Suprapubic skin (tissue), 4 donors: Measurements from ENCODE around the gene IQGAP3. TPM values are rescaled to one million over a fixed set of nuclear protein-coding genes. Genes with fewer than 3 reads are reported as not detected.

ENCODE experiments used
- DNase-seq, 2 donors: peaks; one replicate each; pipeline ENCODE4 v3.0.0-alpha.2; 2019; ENCODE audit warnings: low spot score in 2 of 2
- H3K27ac ChIP-seq: fragments of 200-600 bp; sonication (generic); one replicate; pipeline ENCODE4 v1.5.1; 2019
- H3K27me3 ChIP-seq: fragments of 200-600 bp; sonication (generic); one replicate; pipeline ENCODE4 v1.5.1; 2019
- H3K36me3 ChIP-seq: fragments of 200-600 bp; sonication (generic); one replicate; pipeline ENCODE4 v1.5.1; 2019
- H3K4me1 ChIP-seq: fragments of 200-600 bp; sonication (generic); one replicate; pipeline ENCODE4 v1.5.1; 2019
- H3K4me3 ChIP-seq: fragments of 200-600 bp; sonication (generic); one replicate; pipeline ENCODE4 v1.5.1; 2019; ENCODE audit warnings: mild to moderate bottlenecking
- H3K9me3 ChIP-seq: fragments of 200-600 bp; sonication (generic); one replicate; pipeline ENCODE4 v1.5.1; 2019
- EP300 ChIP-seq: sonication (generic); formaldehyde crosslinking; IDR thresholded peaks from one replicate; pipeline ENCODE4 v1.6.1; 2017; ENCODE audit warnings: antibody characterized with exemption
- POLR2A ChIP-seq, 2 donors: fragments of 450-650 bp; IDR thresholded peaks; one replicate each; pipeline ENCODE4 v1.6.1; 2017; ENCODE audit warnings: antibody characterized with exemption in 2 of 2, mild to moderate bottlenecking in 2 of 2, moderate library complexity in 2 of 2
- POLR2AphosphoS5 ChIP-seq, 3 donors: sonication (generic); formaldehyde crosslinking; IDR thresholded peaks; one replicate each; pipeline ENCODE4 v1.6.1; 2017; ENCODE audit warnings: antibody characterized with exemption in 3 of 3
- WGBS: methylation state at CpG from one replicate; pipeline ENCODE4 v1.1.5; 2018; 5-methylcytosine and 5-hydroxymethylcytosine counted together
- total RNA-seq, 4 donors: library from RNA; depleted of rRNA; stranded (reverse); fragments of >200 nt; gene quantifications; one replicate each; pipeline ENCODE4 v1.1.0, GENCODE V29; 2016
- TF ChIP-seq, protein P1 (sequence below), 2 donors: fragments of 200-600 bp in 1 of 2; fragments of 450-650 bp in 1 of 2; sonication (generic) in 1 of 2; IDR thresholded peaks; one replicate each; pipeline ENCODE4 v1.5.1; 2016 to 2019; ENCODE audit warnings: antibody characterized with exemption in 2 of 2, mild to moderate bottlenecking in 1 of 2, moderate library complexity in 1 of 2

Gene IQGAP3
- total RNA-seq, 4 donors from 2014 or later: 2.2 to 5.7 (median 4.5) TPM

GRCh38 chr1:156525071-156525501, 47.3 kb downstream of the IQGAP3 start:
- TF ChIP-seq EP300 (no peak), POLR2A (IDR thresholded peaks at IDR 0.05) (no peak), POLR2AphosphoS5 (IDR thresholded peaks at IDR 0.05) (no peak)
- TF ChIP-seq, protein P1, sequence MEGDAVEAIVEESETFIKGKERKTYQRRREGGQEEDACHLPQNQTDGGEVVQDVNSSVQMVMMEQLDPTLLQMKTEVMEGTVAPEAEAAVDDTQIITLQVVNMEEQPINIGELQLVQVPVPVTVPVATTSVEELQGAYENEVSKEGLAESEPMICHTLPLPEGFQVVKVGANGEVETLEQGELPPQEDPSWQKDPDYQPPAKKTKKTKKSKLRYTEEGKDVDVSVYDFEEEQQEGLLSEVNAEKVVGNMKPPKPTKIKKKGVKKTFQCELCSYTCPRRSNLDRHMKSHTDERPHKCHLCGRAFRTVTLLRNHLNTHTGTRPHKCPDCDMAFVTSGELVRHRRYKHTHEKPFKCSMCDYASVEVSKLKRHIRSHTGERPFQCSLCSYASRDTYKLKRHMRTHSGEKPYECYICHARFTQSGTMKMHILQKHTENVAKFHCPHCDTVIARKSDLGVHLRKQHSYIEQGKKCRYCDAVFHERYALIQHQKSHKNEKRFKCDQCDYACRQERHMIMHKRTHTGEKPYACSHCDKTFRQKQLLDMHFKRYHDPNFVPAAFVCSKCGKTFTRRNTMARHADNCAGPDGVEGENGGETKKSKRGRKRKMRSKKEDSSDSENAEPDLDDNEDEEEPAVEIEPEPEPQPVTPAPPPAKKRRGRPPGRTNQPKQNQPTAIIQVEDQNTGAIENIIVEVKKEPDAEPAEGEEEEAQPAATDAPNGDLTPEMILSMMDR (IDR thresholded peaks at IDR 0.05): no peak
- no peaks in the 10 kb centered on the region for H3K27me3 ChIP-seq
- peaks cover 9% of the 10 kb centered on the region for H3K4me1 ChIP-seq
- no peak overlapping the region for H3K4me3 ChIP-seq
- no peaks in the 10 kb centered on the region for H3K9me3 ChIP-seq
- no peak overlapping the region for H3K27ac ChIP-seq
- H3K36me3 ChIP-seq: no peaks in the 10 kb centered on the region
- 29% methylated on average over 6 of the region's 6 CpGs for WGBS
- DNase-seq: no peak

DNA sequence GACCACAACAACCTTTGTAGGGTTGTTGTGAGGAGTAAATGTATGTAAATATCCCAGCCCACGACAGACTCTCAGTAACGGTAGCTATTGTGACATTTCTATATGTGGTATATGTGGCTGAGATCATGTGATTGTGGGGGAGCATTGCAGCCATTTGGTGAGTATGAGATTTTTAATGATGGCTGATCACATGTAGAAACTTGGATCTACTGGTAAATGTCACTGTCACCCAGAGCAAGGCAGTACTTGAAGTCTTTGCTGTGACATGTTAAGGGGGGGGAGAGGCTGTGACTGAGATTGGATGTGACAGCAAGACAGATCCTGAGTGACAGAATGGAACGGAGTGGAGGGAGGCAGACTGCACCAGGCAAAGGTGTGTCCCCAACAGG, 47.9 kb downstream of the IQGAP3 start:
- DNase-seq: no peak
- Histone ChIP-seq H3K36me3 (no peaks in the 10 kb centered on the region), H3K27me3 (no peaks in the 10 kb centered on the region), H3K4me3 (no peak overlapping the region), H3K27ac (no peak overlapping the region), H3K9me3 (no peaks in the 10 kb centered on the region), H3K4me1 (peaks cover 9% of the 10 kb centered on the region)
- 69% methylated on average over 3 of the region's 3 CpGs for WGBS
- TF ChIP-seq, protein P1 (IDR thresholded peaks at IDR 0.05): no peak
- TF ChIP-seq POLR2AphosphoS5 (IDR thresholded peaks at IDR 0.05) (no peak), EP300 (no peak), POLR2A (IDR thresholded peaks at IDR 0.05) (no peak)

GRCh38 chr1:156523801-156524480, 48.4 kb downstream of the IQGAP3 start:
- TF ChIP-seq POLR2A (IDR thresholded peaks at IDR 0.05) (no peak), EP300 (no peak), POLR2AphosphoS5 (IDR thresholded peaks at IDR 0.05) (no peak)
- TF ChIP-seq, protein P1 (IDR thresholded peaks at IDR 0.05): no peak
- no peaks in the 10 kb centered on the region for H3K27me3 ChIP-seq
- 84% methylated on average over 2 of the region's 2 CpGs for WGBS
- H3K4me3 ChIP-seq: no peak overlapping the region
- H3K36me3 ChIP-seq: no peaks in the 10 kb centered on the region
- no peak overlapping the region for H3K27ac ChIP-seq
- H3K4me1 ChIP-seq: peaks cover 9% of the 10 kb centered on the region
- no peaks in the 10 kb centered on the region for H3K9me3 ChIP-seq
- no peak for DNase-seq

DNA sequence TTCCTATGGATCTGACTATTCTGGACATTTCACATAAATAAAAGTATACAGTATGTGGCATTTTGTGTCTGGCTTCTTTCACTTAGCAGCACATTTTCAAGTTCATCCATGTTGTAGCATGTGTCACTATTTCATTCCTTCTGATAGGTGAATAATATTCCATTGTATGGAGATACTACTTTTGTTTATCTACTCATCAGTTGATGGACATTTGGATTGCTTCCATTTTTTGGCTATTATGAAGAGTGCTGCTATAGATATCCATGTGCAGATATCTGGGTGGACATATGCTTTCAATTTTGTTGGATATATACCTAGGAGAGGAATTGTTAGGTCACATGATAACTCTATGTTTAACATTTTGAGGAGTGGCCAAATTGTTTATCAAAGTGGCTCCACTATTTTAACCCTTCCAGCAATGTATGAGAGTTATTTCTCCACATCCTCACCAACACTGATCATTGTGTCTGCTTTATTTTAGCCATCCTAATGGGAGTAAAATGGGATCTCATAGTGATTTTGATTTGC, 49.9 kb downstream of the IQGAP3 start:
- peaks cover 6% of the 10 kb centered on the region for H3K4me1 ChIP-seq
- no peaks in the 10 kb centered on the region for H3K36me3 ChIP-seq
- DNase-seq: no peak
- H3K27ac ChIP-seq: no peak overlapping the region
- no peak overlapping the region for H3K4me3 ChIP-seq
- no peaks in the 10 kb centered on the region for H3K27me3 ChIP-seq
- no peak for TF ChIP-seq POLR2AphosphoS5 (IDR thresholded peaks at IDR 0.05)
- TF ChIP-seq, protein P1 (IDR thresholded peaks at IDR 0.05): no peak
- no peak for TF ChIP-seq EP300
- TF ChIP-seq POLR2A (IDR thresholded peaks at IDR 0.05): no peak
- H3K9me3 ChIP-seq: no peaks in the 10 kb centered on the region

DNA sequence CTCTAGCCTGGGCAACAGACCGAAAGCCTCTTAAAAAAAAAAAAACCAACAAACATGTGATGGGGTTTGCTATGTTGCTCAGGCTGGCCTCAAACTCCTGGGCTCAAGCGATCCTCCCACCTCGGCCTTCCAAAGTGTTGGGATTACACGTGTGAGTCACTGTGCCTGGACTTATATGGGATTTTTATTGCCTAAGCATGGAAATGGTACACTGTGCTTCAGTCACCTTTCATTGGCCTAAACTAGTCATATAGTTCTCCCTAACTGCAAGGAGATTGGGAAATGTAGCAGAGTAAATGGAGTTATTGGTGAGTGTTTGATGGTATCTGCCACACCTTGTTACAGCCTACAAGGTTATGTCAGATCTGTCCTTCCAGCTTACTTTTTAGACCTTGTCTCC, 54.6 kb downstream of the IQGAP3 start:
- Histone ChIP-seq H3K4me1 (no peaks in the 10 kb centered on the region), H3K4me3 (no peak overlapping the region), H3K36me3 (no peaks in the 10 kb centered on the region), H3K27me3 (no peaks in the 10 kb centered on the region), H3K9me3 (no peaks in the 10 kb centered on the region), H3K27ac (no peak overlapping the region)
- no peak for TF ChIP-seq POLR2AphosphoS5 (IDR thresholded peaks at IDR 0.05)
- 65% methylated on average over 4 of the region's 4 CpGs for WGBS
- no peak for DNase-seq
